Lower leg skin (tissue), 3 donors: ENCODE measurements around the gene ROM1.

Experiments
- POLR2A ChIP-seq, 2 donors: fragments of 450-650 bp; IDR thresholded peaks; one replicate each; pipeline ENCODE4 v1.6.1; 2016 to 2017; ENCODE audit warnings: antibody characterized with exemption in 2 of 2, mild to moderate bottlenecking in 1 of 2, moderate library complexity in 1 of 2
- TF ChIP-seq, protein P1 (sequence below), 3 donors: fragments of 450-650 bp; IDR thresholded peaks; one replicate each; pipeline ENCODE4 v1.5.1; 2016; ENCODE audit warnings: antibody characterized with exemption in 3 of 3, mild to moderate bottlenecking in 3 of 3, moderate library complexity in 2 of 3

GRCh38 chr11:62621567-62622470 lies 8.8 kb downstream of the ROM1 start, which contains the start of gene B3GAT3:
- TF ChIP-seq POLR2A (IDR thresholded peaks at IDR 0.05) = no peak
- TF ChIP-seq, protein P1, sequence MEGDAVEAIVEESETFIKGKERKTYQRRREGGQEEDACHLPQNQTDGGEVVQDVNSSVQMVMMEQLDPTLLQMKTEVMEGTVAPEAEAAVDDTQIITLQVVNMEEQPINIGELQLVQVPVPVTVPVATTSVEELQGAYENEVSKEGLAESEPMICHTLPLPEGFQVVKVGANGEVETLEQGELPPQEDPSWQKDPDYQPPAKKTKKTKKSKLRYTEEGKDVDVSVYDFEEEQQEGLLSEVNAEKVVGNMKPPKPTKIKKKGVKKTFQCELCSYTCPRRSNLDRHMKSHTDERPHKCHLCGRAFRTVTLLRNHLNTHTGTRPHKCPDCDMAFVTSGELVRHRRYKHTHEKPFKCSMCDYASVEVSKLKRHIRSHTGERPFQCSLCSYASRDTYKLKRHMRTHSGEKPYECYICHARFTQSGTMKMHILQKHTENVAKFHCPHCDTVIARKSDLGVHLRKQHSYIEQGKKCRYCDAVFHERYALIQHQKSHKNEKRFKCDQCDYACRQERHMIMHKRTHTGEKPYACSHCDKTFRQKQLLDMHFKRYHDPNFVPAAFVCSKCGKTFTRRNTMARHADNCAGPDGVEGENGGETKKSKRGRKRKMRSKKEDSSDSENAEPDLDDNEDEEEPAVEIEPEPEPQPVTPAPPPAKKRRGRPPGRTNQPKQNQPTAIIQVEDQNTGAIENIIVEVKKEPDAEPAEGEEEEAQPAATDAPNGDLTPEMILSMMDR (IDR thresholded peaks at IDR 0.05) = no peak
